HG03280 (cell line): ENCODE data around the gene MCTP2.

Experiments
- ATAC-seq: cut with Tn5 transposase; IDR thresholded peaks from one replicate; pipeline ENCODE4 v1.9.1; 2021; ENCODE audit warnings: mild to moderate bottlenecking, moderate library complexity; ENCODE audit not compliant: unreplicated experiment

The MCTP2 gene

DNA sequence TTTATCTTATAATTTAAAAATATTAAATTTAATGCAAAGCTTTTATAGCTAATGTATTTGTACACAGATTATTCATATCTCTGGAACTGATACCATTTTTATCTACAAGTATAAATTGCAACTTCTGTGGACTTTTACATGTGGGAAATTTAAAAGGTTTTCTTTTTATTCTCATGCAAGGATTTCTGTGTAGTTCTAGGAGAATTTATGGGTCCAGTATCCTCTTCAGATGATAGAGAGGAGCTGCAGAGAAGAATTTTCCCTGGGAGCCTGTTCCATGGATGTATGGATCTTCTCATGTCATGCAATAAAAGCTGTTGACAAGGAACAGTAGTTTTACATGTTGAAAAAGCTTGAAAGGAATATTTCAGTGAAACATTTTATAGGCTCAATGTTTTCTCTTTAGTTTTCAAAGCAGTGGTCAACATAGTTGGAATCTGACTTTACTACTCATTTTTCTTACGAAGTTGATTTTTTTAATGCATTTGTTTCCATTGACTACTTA, 119.7 kb downstream of the MCTP2 start:
- ATAC-seq = no peak

GRCh38 chr15:94352636-94353487, 121.5 kb downstream of the MCTP2 start:
- ATAC-seq = no peak

GRCh38 chr15:94353488-94353820, 122.1 kb downstream of the MCTP2 start:
- ATAC-seq = no peak

GRCh38 chr15:94354655-94355054, 123.3 kb downstream of the MCTP2 start:
- no peak for ATAC-seq

DNA sequence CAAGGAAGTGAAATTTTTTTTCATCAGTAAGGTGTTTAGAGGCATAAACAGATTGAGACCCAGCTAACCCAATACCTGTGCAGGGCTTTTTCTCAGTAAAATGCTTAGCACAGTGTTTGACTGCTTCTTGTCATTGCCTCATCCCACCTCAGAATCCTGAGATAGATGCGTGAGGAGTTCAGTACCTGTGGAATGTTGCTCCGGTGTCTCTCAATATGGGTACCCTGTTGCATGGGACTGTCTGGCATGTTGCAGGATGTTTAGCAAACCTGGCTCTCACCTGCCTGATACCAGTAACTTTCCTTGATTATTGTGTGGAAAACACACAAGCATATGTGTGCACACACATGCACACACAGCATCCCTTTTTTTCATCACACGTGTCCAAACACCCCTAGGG, 128.4 kb downstream of the MCTP2 start:
- no peak for ATAC-seq

- no peak for ATAC-seq
Observed at GRCh38 chr15:94360251-94360685, 128.9 kb downstream of the MCTP2 start.

DNA sequence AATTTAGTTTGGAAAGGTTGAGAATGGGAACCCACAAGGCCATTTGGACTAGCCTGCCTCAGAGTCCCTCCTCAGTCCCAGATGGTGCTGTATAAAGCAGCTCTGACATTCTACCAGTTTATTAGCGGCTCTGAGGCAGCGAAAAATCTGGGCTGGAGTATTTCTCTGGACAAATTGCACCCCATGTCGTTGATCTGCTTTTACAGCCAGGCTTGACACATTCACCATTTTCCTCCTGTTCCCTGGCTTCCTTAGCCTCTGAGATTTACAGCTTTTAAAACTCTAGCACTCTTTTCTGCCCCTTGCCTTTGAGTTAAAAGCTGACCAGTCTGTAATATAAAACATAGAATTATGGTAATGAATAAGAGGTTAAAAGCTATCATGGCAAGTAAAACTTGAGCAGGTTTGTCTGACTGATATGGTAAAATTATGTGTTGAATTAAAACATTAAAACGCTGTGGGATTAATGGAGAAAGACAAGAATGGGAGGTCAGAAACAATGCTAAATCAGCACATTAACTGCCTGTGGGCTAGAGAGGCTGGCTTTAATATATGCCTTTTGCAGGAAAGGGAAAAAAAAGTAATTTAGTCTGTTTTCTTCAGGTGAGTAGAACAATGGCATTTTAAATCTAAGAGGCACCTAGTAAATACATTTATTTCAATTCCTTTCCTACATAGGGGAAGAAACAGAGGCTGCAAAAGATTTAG, 131.2 kb downstream of the MCTP2 start:
- ATAC-seq = no peak

GRCh38 chr15:94363382-94363781, 132.0 kb downstream of the MCTP2 start:
- no peak for ATAC-seq

- ATAC-seq = no peak
Observed at GRCh38 chr15:94366781-94367180, 135.4 kb downstream of the MCTP2 start.

- ATAC-seq = no peak
Observed at GRCh38 chr15:94367726-94368535, 136.6 kb downstream of the MCTP2 start.

DNA sequence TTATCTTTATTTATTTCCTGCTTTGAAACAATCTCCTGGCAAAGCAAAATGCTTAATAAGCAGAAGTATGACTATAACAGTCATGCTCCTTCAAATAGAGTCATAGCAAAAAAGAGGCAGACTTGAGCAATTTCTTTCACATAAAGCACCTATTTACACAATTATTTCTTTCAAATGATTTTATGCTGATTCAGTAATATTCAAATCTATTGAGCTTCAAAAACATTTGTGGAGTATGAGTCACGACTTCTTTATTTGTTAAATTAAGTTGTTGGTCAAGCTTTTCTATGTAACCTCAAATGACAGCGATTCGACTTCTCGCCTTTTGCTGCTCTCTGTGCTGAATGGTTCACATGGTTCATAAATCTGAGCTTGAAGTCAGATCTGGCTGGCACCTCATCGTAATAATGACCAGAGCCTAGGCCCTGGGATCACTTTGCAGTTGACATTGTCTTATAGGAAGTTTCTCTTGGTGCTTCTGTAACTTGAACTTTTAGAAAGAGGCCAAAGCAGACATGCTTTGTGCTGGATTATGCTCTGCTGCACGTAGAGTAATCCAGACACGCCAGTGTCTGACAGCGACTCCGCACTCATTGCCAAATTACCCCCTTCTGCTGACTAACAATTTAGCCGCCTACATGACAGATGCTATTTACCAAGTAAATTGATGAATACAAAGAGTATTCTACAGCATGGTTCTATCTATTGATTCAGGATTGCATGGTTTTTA, 139.0 kb downstream of the MCTP2 start:
- ATAC-seq = no peak

DNA sequence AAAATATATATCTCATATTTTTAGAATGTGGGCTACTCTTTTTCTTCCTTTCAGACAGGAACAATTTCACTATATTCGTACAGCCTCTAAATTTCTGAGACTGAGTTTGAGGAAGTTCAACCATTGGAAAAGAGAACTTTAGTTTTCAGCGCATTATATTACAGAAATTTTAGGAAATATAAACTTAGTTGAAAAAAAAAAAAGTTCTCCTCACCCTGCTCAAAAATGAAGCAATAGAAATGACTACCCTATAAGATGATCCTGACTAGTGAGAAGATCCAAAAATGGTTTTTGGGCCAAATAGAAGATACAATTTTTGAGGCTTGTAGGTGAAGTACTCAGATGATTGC, 139.6 kb downstream of the MCTP2 start:
- no peak for ATAC-seq

GRCh38 chr15:94372821-94373220, 141.5 kb downstream of the MCTP2 start:
- no peak for ATAC-seq

GRCh38 chr15:94375997-94376396, 144.6 kb downstream of the MCTP2 start:
- no peak for ATAC-seq

- no peak for ATAC-seq
Observed at GRCh38 chr15:94379986-94380385, 148.6 kb downstream of the MCTP2 start.

- no peak for ATAC-seq
Observed at GRCh38 chr15:94380798-94381197, 149.4 kb downstream of the MCTP2 start.

GRCh38 chr15:94381384-94381783, 150.0 kb downstream of the MCTP2 start:
- ATAC-seq = no peak

DNA sequence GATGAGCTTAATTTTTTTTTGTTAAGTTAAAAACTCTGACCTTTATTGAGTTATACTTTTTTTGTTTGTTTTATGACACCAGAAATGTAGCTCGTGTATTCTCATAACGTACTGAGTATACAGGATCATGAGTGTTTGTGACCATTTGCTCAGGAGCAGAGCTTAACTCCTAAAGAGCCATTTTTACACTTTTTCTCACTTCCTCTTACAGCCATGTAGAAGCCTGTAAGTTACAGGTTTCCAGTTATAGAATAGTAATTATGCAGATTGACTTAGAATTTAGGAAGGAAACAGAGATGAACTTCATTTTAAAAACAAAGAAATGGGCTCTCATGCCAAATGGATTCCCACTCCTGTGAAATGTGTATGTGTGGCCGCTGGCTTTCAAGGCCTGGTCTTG, 151.7 kb downstream of the MCTP2 start:
- no peak for ATAC-seq

DNA sequence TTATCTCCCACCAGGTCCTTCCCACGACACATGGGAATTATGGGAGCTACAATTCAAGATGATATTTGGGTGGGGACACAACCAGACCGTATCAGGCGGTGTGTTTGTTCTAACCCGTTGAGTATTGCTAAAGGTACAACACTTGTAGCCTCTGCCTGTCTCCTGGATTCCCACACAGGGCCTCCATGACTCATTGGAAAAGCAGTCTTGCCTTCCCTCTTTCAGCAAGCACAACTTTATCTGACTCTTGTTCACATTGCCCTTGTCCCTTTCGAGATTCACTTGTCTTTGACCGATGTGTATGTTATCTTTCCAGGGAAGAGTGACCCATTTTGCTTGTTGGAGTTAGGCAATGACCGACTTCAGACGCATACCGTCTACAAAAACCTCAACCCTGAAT, 152.3 kb downstream of the MCTP2 start:
- ATAC-seq = no peak

DNA sequence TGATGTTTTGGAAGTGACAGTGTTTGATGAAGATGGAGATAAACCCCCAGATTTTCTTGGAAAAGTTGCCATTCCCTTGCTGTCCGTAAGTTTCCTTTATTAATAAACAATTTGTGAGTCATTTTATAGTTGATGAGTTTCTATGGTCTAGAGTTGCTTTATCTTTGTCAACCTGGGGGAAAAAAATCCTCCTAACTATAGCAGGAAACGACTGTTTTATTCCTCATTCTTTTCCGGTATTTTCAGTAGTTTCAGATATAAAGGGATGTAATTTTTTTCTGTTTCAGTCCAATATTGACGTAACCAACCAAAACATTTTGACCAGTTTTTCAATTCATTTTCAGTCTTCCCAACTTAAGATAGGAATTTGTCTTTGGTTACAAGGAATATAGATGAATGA, 154.1 kb downstream of the MCTP2 start:
- no peak for ATAC-seq

DNA sequence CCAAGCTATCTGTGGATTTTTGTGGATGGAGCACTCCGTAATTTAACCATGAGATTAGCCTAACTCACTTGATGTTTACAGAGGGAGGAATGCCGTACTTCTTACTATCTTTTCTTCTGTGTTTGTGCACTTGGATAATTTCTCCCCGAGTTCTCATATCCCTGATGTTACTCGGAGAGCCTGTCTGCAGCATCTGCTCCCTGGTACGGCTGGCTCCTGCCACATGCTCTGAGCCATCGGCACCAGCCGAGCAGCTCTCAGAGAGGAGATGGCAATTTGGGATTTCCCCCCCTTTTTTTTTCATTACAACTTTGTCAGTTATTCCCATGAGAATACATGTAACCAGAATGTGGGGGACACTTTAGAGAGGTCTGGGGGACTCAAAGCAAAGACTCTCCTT, 155.0 kb downstream of the MCTP2 start:
- ATAC-seq = no peak
